Testis (tissue), 2 donors: ENCODE results near the gene SMOC2.

Experiments used
- POLR2A ChIP-seq: fragments of 450-650 bp; IDR thresholded peaks from one replicate; pipeline ENCODE4 v1.6.1; 2017; ENCODE audit warnings: antibody characterized with exemption, mild to moderate bottlenecking, moderate library complexity
- TF ChIP-seq, protein P1 (sequence below), 3 experiments: fragments of 450-650 bp in 2 of 3; fragments of 200-600 bp in 1 of 3; sonication (generic) in 1 of 3; IDR thresholded peaks; one replicate each; pipeline ENCODE4 v1.5.1; 2016 to 2019; ENCODE audit warnings: antibody characterized with exemption in 3 of 3, mild to moderate bottlenecking in 2 of 3, moderate library complexity in 1 of 3

DNA sequence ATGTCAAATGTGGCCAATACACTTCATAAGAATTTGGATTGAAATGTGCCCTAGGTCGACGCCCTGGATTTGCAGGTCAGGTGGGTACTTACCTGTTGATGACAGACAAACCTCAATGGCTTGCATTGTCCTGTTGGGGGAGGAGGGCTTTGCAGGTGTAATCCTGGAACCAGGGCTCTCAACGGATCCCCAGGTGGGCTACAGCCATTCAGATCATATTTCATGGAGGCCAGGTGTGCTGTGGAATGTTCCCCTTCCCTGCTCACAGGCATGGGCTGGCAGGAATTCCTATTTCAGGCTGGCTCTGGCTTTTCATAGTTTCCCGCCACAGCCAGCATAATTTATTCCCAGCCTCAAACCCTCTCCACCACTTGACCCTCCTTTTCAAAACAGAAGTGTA, 254.7 kb downstream of the SMOC2 start:
- TF ChIP-seq POLR2A = no peak
- TF ChIP-seq, protein P1, sequence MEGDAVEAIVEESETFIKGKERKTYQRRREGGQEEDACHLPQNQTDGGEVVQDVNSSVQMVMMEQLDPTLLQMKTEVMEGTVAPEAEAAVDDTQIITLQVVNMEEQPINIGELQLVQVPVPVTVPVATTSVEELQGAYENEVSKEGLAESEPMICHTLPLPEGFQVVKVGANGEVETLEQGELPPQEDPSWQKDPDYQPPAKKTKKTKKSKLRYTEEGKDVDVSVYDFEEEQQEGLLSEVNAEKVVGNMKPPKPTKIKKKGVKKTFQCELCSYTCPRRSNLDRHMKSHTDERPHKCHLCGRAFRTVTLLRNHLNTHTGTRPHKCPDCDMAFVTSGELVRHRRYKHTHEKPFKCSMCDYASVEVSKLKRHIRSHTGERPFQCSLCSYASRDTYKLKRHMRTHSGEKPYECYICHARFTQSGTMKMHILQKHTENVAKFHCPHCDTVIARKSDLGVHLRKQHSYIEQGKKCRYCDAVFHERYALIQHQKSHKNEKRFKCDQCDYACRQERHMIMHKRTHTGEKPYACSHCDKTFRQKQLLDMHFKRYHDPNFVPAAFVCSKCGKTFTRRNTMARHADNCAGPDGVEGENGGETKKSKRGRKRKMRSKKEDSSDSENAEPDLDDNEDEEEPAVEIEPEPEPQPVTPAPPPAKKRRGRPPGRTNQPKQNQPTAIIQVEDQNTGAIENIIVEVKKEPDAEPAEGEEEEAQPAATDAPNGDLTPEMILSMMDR (IDR thresholded peaks at IDR 0.05) = no peak
